Measurements from ENCODE around the gene ARFGEF3. TPM values are rescaled to one million over a fixed set of nuclear protein-coding genes. Genes with fewer than 3 reads are reported as not detected.

Gene ARFGEF3
- total and polyA plus RNA-seq, 3 experiments from 2014 or later = 0.09 to 0.11 TPM; not detected in 1

DNA sequence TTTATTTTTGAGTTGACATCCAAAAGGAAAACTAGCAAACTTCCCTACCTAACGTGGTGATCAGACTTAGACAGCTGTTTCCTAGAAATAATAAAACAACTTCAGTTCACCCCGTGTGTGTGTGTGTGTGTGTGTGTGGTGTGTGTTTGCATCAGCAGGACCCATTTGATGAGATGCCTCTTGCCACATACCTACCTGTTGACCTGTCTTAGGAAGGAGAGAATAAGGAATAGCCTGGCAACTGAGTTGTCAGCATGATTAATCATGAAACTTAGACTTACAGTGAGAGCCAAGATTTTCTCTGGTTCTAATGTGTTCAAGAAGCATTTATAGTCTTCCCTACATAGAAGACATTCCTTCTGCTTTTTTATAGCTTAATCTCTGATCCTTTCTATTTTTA lies 72.6 kb downstream of the ARFGEF3 start:
- Histone ChIP-seq H3K36me3 (ENCODE audit: insufficient read depth, low read length) (no peaks in the 10 kb centered on the region), H3K27ac (ENCODE audit: low read depth, low read length) (no peak overlapping the region), H3K4me3 (ENCODE audit: low read length) (no peak overlapping the region), H3K27me3 (ENCODE audit: insufficient read depth, low read length, poor library complexity, severe bottlenecking) (no peaks in the 10 kb centered on the region), H3K9me3 (ENCODE audit: low read length) (no peaks in the 10 kb centered on the region), H3K4me1 (ENCODE audit: insufficient read depth, low read length) (no peaks in the 10 kb centered on the region)
- H3K4me1 Mint-ChIP-seq = no peaks in the 10 kb centered on the region
- no peak overlapping the region for H3K4me3 Mint-ChIP-seq
- H3K27me3 Mint-ChIP-seq = peaks cover 0 to 18% of the 10 kb centered on the region in 2 donors
- ChIA-PET CTCF (no interaction called here), POLR2A (no interaction called here)
- no peak for DNase-seq
- H3K36me3 Mint-ChIP-seq = no peaks in the 10 kb centered on the region
- H3K9me3 Mint-ChIP-seq = no peaks in the 10 kb centered on the region
- H3K27ac Mint-ChIP-seq = no peak overlapping the region

DNA sequence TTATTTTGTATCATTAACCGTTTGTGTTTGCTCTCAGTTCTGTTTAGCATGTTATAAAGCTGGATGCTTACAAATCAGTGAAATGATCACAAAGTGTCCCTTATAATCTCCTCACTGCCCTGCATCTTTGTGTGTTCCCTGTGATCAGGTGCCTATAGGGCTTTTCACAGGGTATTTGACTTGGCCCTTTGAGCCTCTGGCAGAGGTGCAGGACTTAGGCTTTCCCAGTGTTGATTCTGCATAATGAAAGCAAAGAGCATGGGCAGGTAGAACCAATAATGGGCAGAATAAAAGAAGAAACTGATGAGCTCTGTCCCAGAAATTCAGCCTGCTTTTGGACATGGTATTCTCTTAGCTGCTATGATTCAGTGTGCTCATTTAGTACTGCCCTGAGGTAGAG lies 73.5 kb downstream of the ARFGEF3 start:
- no peak overlapping the region for H3K4me3 ChIP-seq (ENCODE audit: low read length)
- no peak overlapping the region for H3K27ac ChIP-seq (ENCODE audit: low read depth, low read length)
- H3K4me1 Mint-ChIP-seq = no peaks in the 10 kb centered on the region
- H3K4me3 Mint-ChIP-seq = no peak overlapping the region
- H3K9me3 Mint-ChIP-seq = no peaks in the 10 kb centered on the region
- ChIA-PET POLR2A (no interaction called here), CTCF (no interaction called here)
- no peaks in the 10 kb centered on the region for H3K9me3 ChIP-seq (ENCODE audit: low read length)
- DNase-seq = no peak
- H3K27me3 ChIP-seq (ENCODE audit: insufficient read depth, low read length, poor library complexity, severe bottlenecking) = no peaks in the 10 kb centered on the region
- no peaks in the 10 kb centered on the region for H3K36me3 Mint-ChIP-seq
- H3K27ac Mint-ChIP-seq = no peak overlapping the region
- H3K27me3 Mint-ChIP-seq = peaks cover 0 to 13% of the 10 kb centered on the region in 2 donors
- no peaks in the 10 kb centered on the region for H3K4me1 ChIP-seq (ENCODE audit: insufficient read depth, low read length)
- no peaks in the 10 kb centered on the region for H3K36me3 ChIP-seq (ENCODE audit: insufficient read depth, low read length)

DNA sequence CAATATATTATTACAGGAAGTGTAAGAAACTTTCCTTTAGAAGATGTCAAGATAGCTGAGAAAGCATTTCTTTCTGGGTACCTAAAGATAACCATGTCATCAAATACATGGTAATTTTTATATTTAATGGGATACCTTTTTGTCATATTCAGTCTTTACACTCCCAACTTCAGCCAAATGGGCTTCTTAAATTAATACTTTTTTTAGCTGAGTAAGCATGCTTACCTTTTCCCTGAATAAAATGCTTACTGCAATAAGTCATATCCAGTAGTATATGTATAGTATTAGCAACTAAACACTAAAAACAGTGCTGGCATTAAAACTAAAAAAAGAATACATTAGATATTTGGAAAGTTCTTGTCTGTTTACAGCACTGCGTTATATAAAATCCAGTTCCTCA lies 74.0 kb downstream of the ARFGEF3 start:
- H3K27ac Mint-ChIP-seq = no peak overlapping the region
- H3K27me3 Mint-ChIP-seq = peaks cover 0 to 15% of the 10 kb centered on the region in 2 donors
- H3K4me3 Mint-ChIP-seq = no peak overlapping the region
- Histone ChIP-seq H3K4me3 (ENCODE audit: low read length) (no peak overlapping the region), H3K9me3 (ENCODE audit: low read length) (no peaks in the 10 kb centered on the region), H3K27me3 (ENCODE audit: insufficient read depth, low read length, poor library complexity, severe bottlenecking) (no peaks in the 10 kb centered on the region), H3K27ac (ENCODE audit: low read depth, low read length) (no peak overlapping the region), H3K4me1 (ENCODE audit: insufficient read depth, low read length) (no peaks in the 10 kb centered on the region), H3K36me3 (ENCODE audit: insufficient read depth, low read length) (no peaks in the 10 kb centered on the region)
- POLR2A ChIA-PET = no interaction called here
- H3K4me1 Mint-ChIP-seq = no peaks in the 10 kb centered on the region
- CTCF ChIA-PET = no interaction called here
- H3K9me3 Mint-ChIP-seq = no peaks in the 10 kb centered on the region
- H3K36me3 Mint-ChIP-seq = no peaks in the 10 kb centered on the region
- no peak for DNase-seq

DNA sequence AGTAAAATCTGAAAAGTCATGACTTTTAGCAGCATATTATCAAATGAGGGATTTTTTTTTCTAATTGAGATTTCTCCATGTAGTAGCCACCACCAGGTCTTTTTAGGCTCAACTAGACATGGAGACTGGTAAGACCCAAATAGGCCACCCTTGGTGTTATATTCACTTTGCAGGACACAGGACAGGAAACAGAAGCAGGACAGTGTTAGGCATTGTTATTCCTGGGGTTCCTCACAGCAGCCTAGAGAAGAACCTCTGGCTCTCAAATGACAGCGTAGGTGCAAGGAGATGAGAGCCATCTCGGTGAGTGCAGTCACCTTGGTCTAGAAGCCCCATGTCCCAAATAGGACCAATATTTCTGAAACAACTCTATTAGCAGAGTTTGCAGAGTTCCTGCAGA lies 75.7 kb downstream of the ARFGEF3 start:
- Mint-ChIP-seq H3K4me1 (no peaks in the 10 kb centered on the region), H3K36me3 (no peaks in the 10 kb centered on the region), H3K4me3 (no peak overlapping the region), H3K27me3 (peaks cover 2 to 26% of the 10 kb centered on the region in 2 donors), H3K9me3 (no peaks in the 10 kb centered on the region), H3K27ac (no peak overlapping the region)
- no peak overlapping the region for H3K27ac ChIP-seq (ENCODE audit: low read depth, low read length)
- no peak overlapping the region for H3K4me3 ChIP-seq (ENCODE audit: low read length)
- DNase-seq = no peak
- no peaks in the 10 kb centered on the region for H3K27me3 ChIP-seq (ENCODE audit: insufficient read depth, low read length, poor library complexity, severe bottlenecking)
- H3K9me3 ChIP-seq (ENCODE audit: low read length) = no peaks in the 10 kb centered on the region
- POLR2A ChIA-PET = no interaction called here
- no peaks in the 10 kb centered on the region for H3K36me3 ChIP-seq (ENCODE audit: insufficient read depth, low read length)
- CTCF ChIA-PET = no interaction called here
- no peaks in the 10 kb centered on the region for H3K4me1 ChIP-seq (ENCODE audit: insufficient read depth, low read length)

DNA sequence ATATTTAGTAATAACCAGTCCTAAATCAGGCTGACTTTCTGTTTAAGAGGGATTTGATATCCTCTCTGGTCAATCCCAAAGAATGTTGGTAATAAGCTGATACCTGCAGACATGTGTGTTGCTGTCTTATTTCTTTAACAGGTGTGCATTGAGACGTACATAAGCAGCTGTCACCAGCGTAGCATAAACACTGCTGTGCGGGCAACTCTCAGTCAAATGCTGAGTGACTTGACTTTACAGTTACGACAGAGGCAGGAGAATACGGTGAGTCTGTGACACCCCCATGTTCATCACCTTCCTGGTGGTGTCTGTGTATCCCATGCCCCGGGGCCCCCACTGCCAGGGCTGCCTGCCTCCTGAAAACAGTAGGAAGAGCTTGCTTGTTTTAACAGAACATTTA lies 76.6 kb downstream of the ARFGEF3 start:
- H3K36me3 Mint-ChIP-seq = no peaks in the 10 kb centered on the region
- CTCF ChIA-PET = no interaction called here

DNA sequence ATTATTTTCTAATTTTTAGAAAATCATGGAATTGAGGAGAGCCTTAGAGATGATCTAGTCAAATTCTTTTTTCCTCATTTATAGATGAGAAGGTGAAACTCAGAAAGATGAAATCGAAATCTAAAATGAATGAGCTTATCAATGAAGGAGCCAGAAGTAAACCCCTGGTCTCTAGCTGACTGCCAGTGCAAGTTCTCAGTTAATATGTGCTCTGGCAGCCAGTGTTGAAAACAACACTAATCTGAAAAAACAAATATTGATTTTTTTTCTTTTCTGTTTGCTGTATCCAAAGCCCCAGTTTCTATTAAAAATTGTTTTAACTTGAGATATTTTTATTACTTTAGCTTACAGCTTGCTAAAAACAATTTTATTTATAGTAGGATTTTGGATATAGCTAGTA lies 78.0 kb downstream of the ARFGEF3 start:
- no peaks in the 10 kb centered on the region for H3K4me1 Mint-ChIP-seq
- POLR2A ChIA-PET = no interaction called here
- H3K27ac ChIP-seq (ENCODE audit: low read depth, low read length) = no peak overlapping the region
- H3K9me3 Mint-ChIP-seq = no peaks in the 10 kb centered on the region
- H3K27ac Mint-ChIP-seq = no peak overlapping the region
- no peak overlapping the region for H3K4me3 ChIP-seq (ENCODE audit: low read length)
- no peak overlapping the region for H3K4me3 Mint-ChIP-seq
- no peaks in the 10 kb centered on the region for H3K9me3 ChIP-seq (ENCODE audit: low read length)
- no peaks in the 10 kb centered on the region for H3K4me1 ChIP-seq (ENCODE audit: insufficient read depth, low read length)
- peaks cover 2 to 34% of the 10 kb centered on the region in 2 donors for H3K27me3 Mint-ChIP-seq
- DNase-seq = no peak
- no peaks in the 10 kb centered on the region for H3K36me3 ChIP-seq (ENCODE audit: insufficient read depth, low read length)
- no peaks in the 10 kb centered on the region for H3K36me3 Mint-ChIP-seq
- CTCF ChIA-PET = no interaction called here
- H3K27me3 ChIP-seq (ENCODE audit: insufficient read depth, low read length, poor library complexity, severe bottlenecking) = no peaks in the 10 kb centered on the region

More for the DNA sequence above, 76.6 kb downstream of the ARFGEF3 start:
- Histone ChIP-seq H3K27me3 (ENCODE audit: insufficient read depth, low read length, poor library complexity, severe bottlenecking) (no peaks in the 10 kb centered on the region), H3K4me3 (ENCODE audit: low read length) (no peak overlapping the region), H3K36me3 (ENCODE audit: insufficient read depth, low read length) (no peaks in the 10 kb centered on the region), H3K4me1 (ENCODE audit: insufficient read depth, low read length) (no peaks in the 10 kb centered on the region), H3K27ac (ENCODE audit: low read depth, low read length) (no peak overlapping the region), H3K9me3 (ENCODE audit: low read length) (no peaks in the 10 kb centered on the region)
- H3K27ac Mint-ChIP-seq = no peak overlapping the region
- DNase-seq = no peak
- H3K27me3 Mint-ChIP-seq = peaks cover 2 to 26% of the 10 kb centered on the region in 2 donors
- H3K4me1 Mint-ChIP-seq = no peaks in the 10 kb centered on the region
- no peaks in the 10 kb centered on the region for H3K9me3 Mint-ChIP-seq
- POLR2A ChIA-PET = no interaction called here
- no peak overlapping the region for H3K4me3 Mint-ChIP-seq

DNA sequence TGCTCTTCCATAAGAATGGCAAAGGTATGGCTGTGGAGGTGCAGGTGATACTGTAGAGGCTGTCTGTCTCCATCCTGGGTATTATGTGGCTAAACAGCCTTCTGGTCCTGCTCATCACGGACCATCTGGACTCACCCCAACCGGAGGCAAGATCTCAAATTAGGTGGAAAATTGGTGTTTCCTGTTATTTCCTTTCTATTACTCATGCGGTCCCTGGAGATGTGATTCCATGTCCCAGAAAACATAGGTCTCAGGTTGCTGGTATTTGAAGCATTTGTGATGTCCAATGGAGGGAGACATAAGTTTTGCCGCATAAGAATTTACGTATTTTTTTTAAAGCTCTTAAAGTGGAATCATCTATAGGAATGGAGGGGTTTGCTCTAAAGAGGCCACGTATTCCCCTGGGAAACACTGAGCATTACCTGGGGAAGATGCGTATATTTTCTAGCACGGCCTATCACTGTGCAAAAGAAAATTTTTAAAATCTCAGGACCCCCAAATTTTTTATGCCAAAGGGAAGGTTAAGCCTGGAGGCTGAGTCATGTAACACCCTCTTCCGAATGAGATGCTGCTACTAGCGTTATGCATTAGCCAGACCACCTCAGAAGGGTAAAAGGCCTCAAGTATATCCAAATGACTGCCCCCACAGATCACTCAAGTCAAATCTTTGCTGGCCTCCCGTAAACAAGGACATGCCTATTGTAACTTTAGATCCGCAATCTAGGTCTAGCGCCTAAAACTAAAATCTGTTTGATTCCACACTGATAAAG lies 78.9 kb downstream of the ARFGEF3 start:
- H3K4me1 Mint-ChIP-seq = no peaks in the 10 kb centered on the region
- H3K27me3 Mint-ChIP-seq = peaks cover 2 to 34% of the 10 kb centered on the region in 2 donors
- no peaks in the 10 kb centered on the region for H3K9me3 ChIP-seq (ENCODE audit: low read length)
- H3K4me3 Mint-ChIP-seq = no peak overlapping the region
- H3K36me3 ChIP-seq (ENCODE audit: insufficient read depth, low read length) = no peaks in the 10 kb centered on the region
- H3K27ac ChIP-seq (ENCODE audit: low read depth, low read length) = no peak overlapping the region
- H3K27me3 ChIP-seq (ENCODE audit: insufficient read depth, low read length, poor library complexity, severe bottlenecking) = no peaks in the 10 kb centered on the region
- POLR2A ChIA-PET = no interaction called here
- H3K9me3 Mint-ChIP-seq = no peaks in the 10 kb centered on the region
- no peak for DNase-seq
- H3K27ac Mint-ChIP-seq = no peak overlapping the region
- CTCF ChIA-PET = no interaction called here
- no peaks in the 10 kb centered on the region for H3K4me1 ChIP-seq (ENCODE audit: insufficient read depth, low read length)
- H3K4me3 ChIP-seq (ENCODE audit: low read length) = no peak overlapping the region
- no peaks in the 10 kb centered on the region for H3K36me3 Mint-ChIP-seq

DNA sequence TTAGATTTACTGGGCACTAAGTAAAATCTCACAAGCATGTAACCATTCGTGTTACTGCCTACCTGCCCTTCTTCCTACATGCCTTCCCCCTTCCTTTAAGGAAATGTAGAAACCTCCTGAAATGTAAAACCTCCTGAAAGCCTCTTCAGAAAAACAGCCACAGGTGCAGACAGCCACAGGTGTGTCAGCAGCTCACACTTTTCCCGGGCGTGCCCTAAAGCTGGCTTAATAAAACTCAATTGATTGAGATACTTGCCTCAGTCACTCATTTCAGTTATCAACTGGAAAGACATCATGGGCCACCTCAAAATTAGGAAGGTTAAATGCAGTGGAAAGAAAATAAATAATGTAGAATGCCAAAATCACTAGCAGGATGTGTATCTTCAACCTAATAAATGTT lies 79.6 kb downstream of the ARFGEF3 start:
- Mint-ChIP-seq H3K27me3 (peaks cover 2 to 34% of the 10 kb centered on the region in 2 donors), H3K27ac (no peak overlapping the region), H3K4me1 (no peaks in the 10 kb centered on the region), H3K9me3 (no peaks in the 10 kb centered on the region), H3K36me3 (no peaks in the 10 kb centered on the region), H3K4me3 (no peak overlapping the region)
- DNase-seq = no peak
- Histone ChIP-seq H3K9me3 (ENCODE audit: low read length) (no peaks in the 10 kb centered on the region), H3K4me3 (ENCODE audit: low read length) (no peak overlapping the region), H3K36me3 (ENCODE audit: insufficient read depth, low read length) (no peaks in the 10 kb centered on the region), H3K27me3 (ENCODE audit: insufficient read depth, low read length, poor library complexity, severe bottlenecking) (no peaks in the 10 kb centered on the region), H3K4me1 (ENCODE audit: insufficient read depth, low read length) (no peaks in the 10 kb centered on the region), H3K27ac (ENCODE audit: low read depth, low read length) (no peak overlapping the region)
- CTCF ChIA-PET = no interaction called here
- POLR2A ChIA-PET = no interaction called here
